GM19468 (cell line): ENCODE data around the gene IMPA2.
"Not testable (repeated sequence)": the region's sequence is repeated elsewhere in the genome, so short reads cannot be mapped to it uniquely, and the experiment has no call there.

ENCODE experiments used
- ATAC-seq: cut with Tn5 transposase; IDR thresholded peaks from one replicate; pipeline ENCODE4 v1.9.1; 2021; ENCODE audit warnings: mild to moderate bottlenecking, moderate library complexity, moderate number of reproducible peaks; ENCODE audit not compliant: unreplicated experiment; ENCODE audit errors: extremely low read depth

IMPA2 gene

GRCh38 chr18:11960743-11961380 lies 20.4 kb upstream of the IMPA2 start:
- no peak for ATAC-seq

GRCh38 chr18:11962597-11962996 lies 18.7 kb upstream of the IMPA2 start:
- ATAC-seq: no peak

GRCh38 chr18:11963991-11964484 lies 17.3 kb upstream of the IMPA2 start:
- no peak for ATAC-seq

- ATAC-seq: no peak
These were observed 11.1 kb upstream of the IMPA2 start for GRCh38 chr18:11969904-11970835.

- ATAC-seq: not testable (repeated sequence)
These were observed 10.5 kb upstream of the IMPA2 start for GRCh38 chr18:11970836-11971226.

GRCh38 chr18:11972371-11973174 lies 8.7 kb upstream of the IMPA2 start:
- no peak for ATAC-seq

GRCh38 chr18:11974741-11975325 lies 6.5 kb upstream of the IMPA2 start:
- ATAC-seq: no peak

GRCh38 chr18:11975723-11976122 lies 5.6 kb upstream of the IMPA2 start:
- ATAC-seq: no peak

- no peak for ATAC-seq
These were observed 4.8 kb upstream of the IMPA2 start for GRCh38 chr18:11976315-11977152.

- no peak for ATAC-seq
These were observed 4.2 kb upstream of the IMPA2 start for GRCh38 chr18:11977153-11977466.

GRCh38 chr18:11978956-11979355 lies 2.4 kb upstream of the IMPA2 start:
- no peak for ATAC-seq

GRCh38 chr18:11980163-11980493 lies 1.2 kb upstream of the IMPA2 start:
- ATAC-seq: no peak

GRCh38 chr18:11980494-11981191 lies 664 bp upstream of the IMPA2 start:
- ATAC-seq: peak; percentile 89

- ATAC-seq: peak; percentile 1
These were observed 448 bp downstream of the IMPA2 start for GRCh38 chr18:11981543-11982366.

- ATAC-seq: no peak
These were observed 1.7 kb downstream of the IMPA2 start for GRCh38 chr18:11982981-11983380.

GRCh38 chr18:11983592-11983991 lies 2.3 kb downstream of the IMPA2 start:
- no peak for ATAC-seq

GRCh38 chr18:11984091-11984490 lies 2.8 kb downstream of the IMPA2 start:
- no peak for ATAC-seq

GRCh38 chr18:11985586-11985985 lies 4.3 kb downstream of the IMPA2 start:
- ATAC-seq: no peak
